OCI-LY7 (cell line): ENCODE measurements around the gene FTO. TPM values are rescaled to one million over a fixed set of nuclear protein-coding genes. Genes with fewer than 3 reads are reported as not detected.

ENCODE experiments used
- BruUV-seq: library from RNA; stranded (reverse); fragments of 400-500 nt; replicated peaks from 2 replicates; lab custom pipeline; 2021; lab: Mats Ljungman, UMichigan
- CTCF ChIA-PET: fragments of 300-600 bp; sonication (Branson Sonifier 250); formaldehyde crosslinking; loops from one replicate; lab custom pipeline; 2022; ENCODE audit warnings: antibody characterized with exemption; ENCODE audit not compliant: unreplicated experiment; lab: Charles Lee
- POLR2A ChIA-PET: fragments of 300-600 bp; sonication (Branson Sonifier 250); formaldehyde crosslinking; loops from one replicate; lab custom pipeline; 2022; ENCODE audit warnings: antibody characterized with exemption; lab: Charles Lee
- DNase-seq: peaks from one replicate; pipeline ENCODE4 v3.0.0-alpha.2; 2015; ENCODE audit warnings: low spot score
- H2AFZ ChIP-seq: fragments of 200-600 bp; sonication (generic), shearing (Covaris generic); 2 replicates; pipeline ENCODE4 v1.6.1; 2014; ENCODE audit warnings: mild to moderate bottlenecking, antibody characterized with exemption, low read length, moderate library complexity
- H3K27ac ChIP-seq: fragments of 200-600 bp; sonication (generic); 2 replicates; pipeline ENCODE4 v1.5.1; 2014; ENCODE audit warnings: mixed run types, low read depth, mild to moderate bottlenecking, moderate library complexity, low read length, inconsistent platforms; ENCODE audit not compliant: poor library complexity, severe bottlenecking
- H3K36me3 ChIP-seq: fragments of 200-600 bp; sonication (generic); 2 replicates; pipeline ENCODE4 v1.6.1; 2014; ENCODE audit warnings: mild to moderate bottlenecking, antibody characterized with exemption, low read length, moderate library complexity, mixed read lengths; ENCODE audit not compliant: insufficient read depth
- H3K4me1 ChIP-seq: fragments of 200-600 bp; sonication (generic); 2 replicates; pipeline ENCODE4 v1.5.1; 2014; ENCODE audit warnings: mild to moderate bottlenecking, low read length; ENCODE audit not compliant: insufficient read depth, poor library complexity, severe bottlenecking
- H3K4me2 ChIP-seq: fragments of 200-600 bp; sonication (generic); 2 replicates; pipeline ENCODE4 v1.6.1; 2014; ENCODE audit warnings: mild to moderate bottlenecking, low read length
- H3K4me3 ChIP-seq: fragments of 200-600 bp; sonication (generic); 2 replicates; pipeline ENCODE4 v1.5.1; 2014; ENCODE audit warnings: mild to moderate bottlenecking, low read depth, low read length; ENCODE audit not compliant: poor library complexity, severe bottlenecking
- H3K79me2 ChIP-seq: fragments of 200-600 bp; sonication (generic); 2 replicates; pipeline ENCODE4 v1.6.1; 2016; ENCODE audit warnings: low read depth, mild to moderate bottlenecking, low read length, moderate library complexity, mixed read lengths; ENCODE audit not compliant: insufficient read depth
- H3K9me2 ChIP-seq: fragments of 200-600 bp; sonication (generic); 2 replicates; pipeline ENCODE4 v1.6.1; 2016; ENCODE audit warnings: mild to moderate bottlenecking, low read length, mixed read lengths; ENCODE audit not compliant: insufficient read depth
- H3K9me3 ChIP-seq: fragments of 200-600 bp; sonication (generic); 2 replicates; pipeline ENCODE4 v1.6.1; 2014; ENCODE audit warnings: mild to moderate bottlenecking, mixed run types, low read length, mixed read lengths
- H4K20me1 ChIP-seq: fragments of 200-600 bp; sonication (generic); 2 replicates; pipeline ENCODE4 v1.6.1; 2014; ENCODE audit warnings: mild to moderate bottlenecking, antibody characterized with exemption, low read length, moderate library complexity, mixed read lengths; ENCODE audit not compliant: insufficient read depth
- EZH2phosphoT487 ChIP-seq: fragments of 200-600 bp; sonication (generic); IDR thresholded peaks from 2 replicates; pipeline ENCODE4 v1.6.1; 2018; ENCODE audit warnings: low read depth, borderline replicate concordance, mild to moderate bottlenecking, mixed run types, antibody characterized with exemption, low read length, moderate library complexity, mixed read lengths
- intact Hi-C: fragments of 100-400 bp; cut with micrococcal nuclease; formaldehyde crosslinking; loops from one replicate; pipeline ENCODE4 v1.10.0; 2022; ENCODE audit not compliant: unreplicated experiment
- total RNA-seq, 2 experiments: library from RNA; depleted of rRNA in 1 of 2; stranded (reverse); fragments of >200 nt in 1 of 2; shearing (Covaris generic) in 1 of 2; gene quantifications; 2 replicates each; pipeline ENCODE4 v1.2.3, GENCODE V29; 2014 to 2022
- TF ChIP-seq, protein P1 (sequence below): fragments of 200-600 bp; sonication (generic); conservative IDR thresholded peaks from 2 replicates; pipeline ENCODE4 v1.5.1; 2014; ENCODE audit warnings: mild to moderate bottlenecking, antibody characterized with exemption, low read length, moderate library complexity, mixed read lengths

Gene FTO
- total RNA-seq, 2 experiments from 2014 or later: 57.1 to 68.0 TPM

DNA sequence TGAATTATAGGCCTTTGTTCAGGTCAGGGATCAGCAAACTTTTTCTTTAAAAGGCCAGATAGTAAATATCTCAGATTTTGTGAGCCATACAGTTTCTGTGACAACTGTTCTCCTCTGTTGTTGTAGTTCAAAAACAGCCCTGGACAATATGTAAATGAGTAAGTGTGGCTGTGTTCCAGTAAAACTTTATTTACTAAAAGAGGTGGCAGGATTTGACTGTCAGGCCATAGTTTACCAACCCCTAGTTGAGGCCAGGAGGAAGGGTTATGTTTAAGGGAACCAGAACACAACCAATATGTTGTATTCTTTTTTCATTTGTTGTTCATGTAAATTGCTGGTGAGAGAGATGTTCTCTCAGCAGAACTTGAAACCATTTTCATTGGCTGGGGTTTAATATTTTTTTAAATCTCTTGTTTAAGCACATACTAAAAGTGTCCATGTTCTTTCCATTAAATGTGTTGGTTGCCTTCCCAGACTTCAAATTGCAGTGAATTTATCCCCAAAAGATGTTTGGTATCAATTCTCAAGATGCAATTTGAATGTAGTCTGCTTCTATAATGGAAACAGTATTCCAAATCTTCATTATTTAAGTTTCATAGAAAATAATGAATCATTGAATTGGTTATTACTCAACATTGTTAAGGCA, 260.3 kb downstream of the FTO start:
- ChIA-PET POLR2A (no interaction called here), CTCF (no interaction called here)
- Histone ChIP-seq H3K9me3 (no peaks in the 10 kb centered on the region), H3K4me1 (no peaks in the 10 kb centered on the region), H3K4me3 (no peak overlapping the region), H4K20me1 (no peaks in the 10 kb centered on the region), H2AFZ (no peak overlapping the region), H3K9me2 (no peaks in the 10 kb centered on the region), H3K36me3 (no peaks in the 10 kb centered on the region), H3K4me2 (no peak overlapping the region), H3K27ac (no peak overlapping the region), H3K79me2 (no peaks in the 10 kb centered on the region)
- intact Hi-C loops: no loop called here
- DNase-seq: no peak
- no TSS peak for BruUV-seq
- TF ChIP-seq, protein P1, sequence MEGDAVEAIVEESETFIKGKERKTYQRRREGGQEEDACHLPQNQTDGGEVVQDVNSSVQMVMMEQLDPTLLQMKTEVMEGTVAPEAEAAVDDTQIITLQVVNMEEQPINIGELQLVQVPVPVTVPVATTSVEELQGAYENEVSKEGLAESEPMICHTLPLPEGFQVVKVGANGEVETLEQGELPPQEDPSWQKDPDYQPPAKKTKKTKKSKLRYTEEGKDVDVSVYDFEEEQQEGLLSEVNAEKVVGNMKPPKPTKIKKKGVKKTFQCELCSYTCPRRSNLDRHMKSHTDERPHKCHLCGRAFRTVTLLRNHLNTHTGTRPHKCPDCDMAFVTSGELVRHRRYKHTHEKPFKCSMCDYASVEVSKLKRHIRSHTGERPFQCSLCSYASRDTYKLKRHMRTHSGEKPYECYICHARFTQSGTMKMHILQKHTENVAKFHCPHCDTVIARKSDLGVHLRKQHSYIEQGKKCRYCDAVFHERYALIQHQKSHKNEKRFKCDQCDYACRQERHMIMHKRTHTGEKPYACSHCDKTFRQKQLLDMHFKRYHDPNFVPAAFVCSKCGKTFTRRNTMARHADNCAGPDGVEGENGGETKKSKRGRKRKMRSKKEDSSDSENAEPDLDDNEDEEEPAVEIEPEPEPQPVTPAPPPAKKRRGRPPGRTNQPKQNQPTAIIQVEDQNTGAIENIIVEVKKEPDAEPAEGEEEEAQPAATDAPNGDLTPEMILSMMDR: no peak
- TF ChIP-seq EZH2phosphoT487: no peak

DNA sequence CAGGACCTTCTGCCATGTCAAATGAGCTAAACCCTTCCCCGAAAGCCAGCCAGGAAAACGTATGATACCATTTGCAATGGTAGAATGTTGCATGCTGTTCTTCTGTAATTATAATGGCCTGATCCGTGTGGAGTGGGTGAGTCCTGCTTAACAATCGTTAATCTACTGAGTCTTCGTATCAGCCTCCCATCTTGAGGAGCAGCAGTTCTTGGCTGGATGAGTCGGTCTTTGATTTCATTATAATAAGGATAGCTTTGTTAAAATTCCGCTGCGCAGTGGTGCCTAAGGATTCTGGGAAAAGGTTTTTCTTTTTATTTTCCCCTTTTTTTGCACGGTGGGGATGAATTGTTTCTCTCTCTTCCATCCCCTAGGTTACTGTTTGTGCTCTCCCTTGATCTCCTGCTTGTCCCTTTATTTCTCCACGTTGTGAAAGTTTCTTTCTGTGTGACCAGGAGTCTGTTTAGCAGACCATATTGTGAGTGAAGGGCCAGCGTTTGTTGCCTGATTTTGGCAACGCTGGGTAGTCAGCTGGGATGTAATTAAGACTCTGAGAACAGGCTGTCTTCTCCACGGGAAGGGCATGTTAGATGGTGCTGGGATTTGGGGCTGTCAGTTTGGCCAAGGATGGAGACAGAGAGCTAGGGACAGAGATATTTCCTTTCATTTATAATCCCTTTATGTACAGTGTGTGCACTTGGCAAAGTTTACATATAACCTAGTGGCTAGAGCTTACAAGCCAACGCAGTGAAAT, 263.0 kb downstream of the FTO start:
- H2AFZ ChIP-seq: no peak overlapping the region
- no peak for DNase-seq
- no peaks in the 10 kb centered on the region for H3K4me1 ChIP-seq
- no peaks in the 10 kb centered on the region for H4K20me1 ChIP-seq
- BruUV-seq: no TSS peak
- no peak overlapping the region for H3K4me2 ChIP-seq
- no peak overlapping the region for H3K27ac ChIP-seq
- intact Hi-C loops: no loop called here
- no peaks in the 10 kb centered on the region for H3K9me2 ChIP-seq
- ChIA-PET CTCF (no interaction called here), POLR2A (interaction anchor here (1.4 kb wide), 1 partner anchor 16 kb away, joined by 3 read pairs; no protein-coding TSS in a partner anchor)
- no peak overlapping the region for H3K4me3 ChIP-seq
- H3K79me2 ChIP-seq: no peaks in the 10 kb centered on the region
- TF ChIP-seq, protein P1: no peak
- no peak for TF ChIP-seq EZH2phosphoT487
- H3K36me3 ChIP-seq: no peaks in the 10 kb centered on the region
- H3K9me3 ChIP-seq: no peaks in the 10 kb centered on the region

DNA sequence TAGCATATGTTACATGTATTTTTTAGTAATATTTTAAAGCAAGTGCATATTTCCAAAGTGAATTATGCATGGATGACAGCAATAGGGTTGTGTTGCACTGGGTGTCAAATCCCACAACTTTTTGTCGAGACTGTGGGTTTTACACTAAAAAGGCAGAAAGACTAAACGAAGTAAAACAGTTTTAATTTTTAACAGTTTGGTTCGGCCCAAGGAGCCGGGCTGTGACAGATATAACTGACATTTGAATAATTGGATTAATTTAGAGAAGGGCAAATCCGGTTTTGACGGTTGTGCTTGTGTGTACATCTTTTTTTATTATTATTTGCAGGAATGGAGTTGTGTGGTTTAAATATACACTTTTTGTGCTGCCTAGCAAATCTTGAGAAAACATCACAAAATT, 263.6 kb downstream of the FTO start:
- Histone ChIP-seq H2AFZ (no peak overlapping the region), H3K4me1 (no peaks in the 10 kb centered on the region), H4K20me1 (no peaks in the 10 kb centered on the region), H3K4me3 (no peak overlapping the region), H3K9me3 (no peaks in the 10 kb centered on the region), H3K36me3 (no peaks in the 10 kb centered on the region), H3K79me2 (no peaks in the 10 kb centered on the region), H3K27ac (no peak overlapping the region), H3K4me2 (no peak overlapping the region), H3K9me2 (no peaks in the 10 kb centered on the region)
- BruUV-seq: no TSS peak
- intact Hi-C loops: no loop called here
- POLR2A ChIA-PET: no interaction called here
- DNase-seq: no peak
- TF ChIP-seq EZH2phosphoT487: no peak
- TF ChIP-seq, protein P1: no peak
- CTCF ChIA-PET: no interaction called here
